ENCODE measurements around the gene IKZF3. TPM values are rescaled to one million over a fixed set of nuclear protein-coding genes. Genes with fewer than 3 reads are reported as not detected.

IKZF3 gene
- total RNA-seq, 4 donors from 2014 or later: 0.60 to 1.9 (median 1.1) TPM

DNA sequence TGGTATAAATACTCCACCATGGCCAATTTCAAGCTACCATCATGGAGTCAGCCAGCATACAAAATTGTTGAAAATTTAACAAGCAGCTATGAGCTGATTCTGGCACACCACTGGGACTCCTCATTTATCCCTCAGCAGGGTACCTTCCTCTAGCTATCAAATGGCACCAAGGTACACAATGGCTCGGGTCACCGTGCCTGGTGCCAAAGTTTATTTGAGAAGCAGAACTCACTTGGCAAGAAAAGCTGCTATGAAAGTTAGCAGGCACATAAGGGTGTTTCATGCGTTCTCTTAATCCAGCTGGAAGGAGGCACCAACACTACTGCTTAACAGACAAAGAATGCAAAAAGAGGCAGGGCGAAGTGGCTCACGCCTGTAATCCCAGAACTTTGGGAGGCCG, 51.6 kb downstream of the IKZF3 start:
- H3K9me3 ChIP-seq: no peaks in the 10 kb centered on the region
- DNase-seq (ENCODE audit: low spot score in 2 of 2): no peak
- H3K27ac ChIP-seq: no peak overlapping the region
- TF ChIP-seq POLR2AphosphoS5 (IDR thresholded peaks at IDR 0.05): no peak
- TF ChIP-seq, protein P1, sequence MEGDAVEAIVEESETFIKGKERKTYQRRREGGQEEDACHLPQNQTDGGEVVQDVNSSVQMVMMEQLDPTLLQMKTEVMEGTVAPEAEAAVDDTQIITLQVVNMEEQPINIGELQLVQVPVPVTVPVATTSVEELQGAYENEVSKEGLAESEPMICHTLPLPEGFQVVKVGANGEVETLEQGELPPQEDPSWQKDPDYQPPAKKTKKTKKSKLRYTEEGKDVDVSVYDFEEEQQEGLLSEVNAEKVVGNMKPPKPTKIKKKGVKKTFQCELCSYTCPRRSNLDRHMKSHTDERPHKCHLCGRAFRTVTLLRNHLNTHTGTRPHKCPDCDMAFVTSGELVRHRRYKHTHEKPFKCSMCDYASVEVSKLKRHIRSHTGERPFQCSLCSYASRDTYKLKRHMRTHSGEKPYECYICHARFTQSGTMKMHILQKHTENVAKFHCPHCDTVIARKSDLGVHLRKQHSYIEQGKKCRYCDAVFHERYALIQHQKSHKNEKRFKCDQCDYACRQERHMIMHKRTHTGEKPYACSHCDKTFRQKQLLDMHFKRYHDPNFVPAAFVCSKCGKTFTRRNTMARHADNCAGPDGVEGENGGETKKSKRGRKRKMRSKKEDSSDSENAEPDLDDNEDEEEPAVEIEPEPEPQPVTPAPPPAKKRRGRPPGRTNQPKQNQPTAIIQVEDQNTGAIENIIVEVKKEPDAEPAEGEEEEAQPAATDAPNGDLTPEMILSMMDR (IDR thresholded peaks at IDR 0.05): no peak
- no peak for TF ChIP-seq EP300 (IDR thresholded peaks at IDR 0.05)
- TF ChIP-seq POLR2A (IDR thresholded peaks at IDR 0.05): no peak
- H3K4me1 ChIP-seq: no peaks in the 10 kb centered on the region
- H3K36me3 ChIP-seq: no peaks in the 10 kb centered on the region
- no peak overlapping the region for H3K4me3 ChIP-seq
- peaks cover 15% of the 10 kb centered on the region for H3K27me3 ChIP-seq
- 72% methylated on average over 6 of the region's 6 CpGs for WGBS

GRCh38 chr17:39810939-39811728, 53.0 kb downstream of the IKZF3 start:
- peaks cover 15% of the 10 kb centered on the region for H3K27me3 ChIP-seq
- no peak overlapping the region for H3K4me3 ChIP-seq
- H3K36me3 ChIP-seq: no peaks in the 10 kb centered on the region
- no peaks in the 10 kb centered on the region for H3K9me3 ChIP-seq
- WGBS: 78% methylated on average over 4 of the region's 4 CpGs
- no peak for DNase-seq (ENCODE audit: low spot score in 2 of 2)
- H3K4me1 ChIP-seq: no peaks in the 10 kb centered on the region
- H3K27ac ChIP-seq: no peak overlapping the region
- TF ChIP-seq EP300 (IDR thresholded peaks at IDR 0.05) (no peak), POLR2AphosphoS5 (IDR thresholded peaks at IDR 0.05) (no peak), POLR2A (IDR thresholded peaks at IDR 0.05) (no peak)
- TF ChIP-seq, protein P1 (IDR thresholded peaks at IDR 0.05): no peak

GRCh38 chr17:39809221-39809620, 54.9 kb downstream of the IKZF3 start:
- Histone ChIP-seq H3K4me3 (no peak overlapping the region), H3K9me3 (no peaks in the 10 kb centered on the region), H3K36me3 (no peaks in the 10 kb centered on the region), H3K4me1 (no peaks in the 10 kb centered on the region), H3K27me3 (peaks cover 15% of the 10 kb centered on the region), H3K27ac (no peak overlapping the region)
- no peak for TF ChIP-seq POLR2AphosphoS5 (IDR thresholded peaks at IDR 0.05)
- TF ChIP-seq, protein P1 (IDR thresholded peaks at IDR 0.05): no peak
- DNase-seq (ENCODE audit: low spot score in 2 of 2): no peak
- WGBS: 61% methylated on average over 2 of the region's 2 CpGs

- Histone ChIP-seq H3K27me3 (peaks cover 14% of the 10 kb centered on the region), H3K4me1 (no peaks in the 10 kb centered on the region), H3K27ac (no peak overlapping the region), H3K4me3 (no peak overlapping the region), H3K36me3 (no peaks in the 10 kb centered on the region), H3K9me3 (no peaks in the 10 kb centered on the region)
- DNase-seq (ENCODE audit: low spot score in 2 of 2): no peak
- 42% methylated on average over 3 of the region's 3 CpGs for WGBS
- no peak for TF ChIP-seq EP300 (IDR thresholded peaks at IDR 0.05)
- no peak for TF ChIP-seq POLR2AphosphoS5 (IDR thresholded peaks at IDR 0.05)
- TF ChIP-seq, protein P1 (IDR thresholded peaks at IDR 0.05): no peak
- TF ChIP-seq POLR2A (IDR thresholded peaks at IDR 0.05): no peak
Measured at GRCh38 chr17:39808409-39808997, 55.6 kb downstream of the IKZF3 start.

DNA sequence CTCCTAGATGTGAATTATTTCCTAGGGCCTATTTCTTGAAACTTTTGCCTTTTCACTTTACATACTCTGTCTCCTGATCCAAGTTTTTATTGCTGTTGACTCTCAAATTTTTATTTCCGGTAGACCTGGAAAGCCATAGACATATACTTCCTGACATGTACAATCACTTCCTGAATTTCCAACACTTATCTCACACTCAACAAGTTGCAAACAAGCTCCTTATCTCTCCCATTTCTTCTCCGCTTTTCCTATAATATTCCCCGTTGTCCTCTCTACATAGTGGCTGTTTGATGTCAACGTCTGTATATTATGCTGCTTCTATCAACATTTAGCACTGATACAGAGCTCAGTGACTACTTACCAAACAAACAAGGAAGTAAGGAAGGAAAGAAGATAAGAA, 59.3 kb downstream of the IKZF3 start:
- H3K4me1 ChIP-seq: no peaks in the 10 kb centered on the region
- DNase-seq (ENCODE audit: low spot score in 2 of 2): no peak
- no peaks in the 10 kb centered on the region for H3K36me3 ChIP-seq
- H3K4me3 ChIP-seq: no peak overlapping the region
- H3K9me3 ChIP-seq: no peaks in the 10 kb centered on the region
- TF ChIP-seq EP300 (IDR thresholded peaks at IDR 0.05) (no peak), POLR2A (IDR thresholded peaks at IDR 0.05) (no peak), POLR2AphosphoS5 (IDR thresholded peaks at IDR 0.05) (no peak)
- TF ChIP-seq, protein P1 (IDR thresholded peaks at IDR 0.05): no peak
- WGBS: 63% methylated on average over 4 of the region's 4 CpGs
- H3K27me3 ChIP-seq: peaks cover 3% of the 10 kb centered on the region
- no peak overlapping the region for H3K27ac ChIP-seq

Data from suprapubic skin (tissue), 4 donors.